HCT116 (cell line): Measurements from ENCODE around the gene DENND1C.

ENCODE experiments used
- CBX3 ChIP-seq: IDR thresholded peaks from 2 replicates; pipeline ENCODE4 v1.6.1; 2012; ENCODE audit warnings: low read depth
- CTCF ChIP-seq, 3 experiments: fragments of 200-600 bp in 1 of 3; sonication (generic) in 1 of 3; IDR thresholded peaks in 2 of 3; conservative IDR thresholded peaks in 1 of 3; 2 replicates each; pipeline ENCODE4 v1.5.1; 2012 to 2017; ENCODE audit warnings: low read depth in 2 of 3, low read length in 2 of 3, antibody characterized with exemption in 1 of 3, borderline replicate concordance in 1 of 3, control low read depth in 1 of 3, mild to moderate bottlenecking in 1 of 3, mixed read lengths in 1 of 3, mixed run types in 1 of 3, moderate library complexity in 1 of 3; ENCODE audit not compliant: insufficient read depth in 1 of 3
- ELF1 ChIP-seq: IDR thresholded peaks from 2 replicates; pipeline ENCODE4 v1.6.1; 2012; ENCODE audit warnings: low read depth, borderline replicate concordance
- EZH2 ChIP-seq: fragments of 200-600 bp; sonication (generic); IDR thresholded peaks from 2 replicates; pipeline ENCODE4 v1.6.1; 2017; ENCODE audit warnings: antibody characterized with exemption, mixed run types
- JUND ChIP-seq: IDR thresholded peaks from 2 replicates; pipeline ENCODE4 v1.6.1; 2012
- MAX ChIP-seq: IDR thresholded peaks from 2 replicates; pipeline ENCODE4 v1.6.1; 2012
- POLR2A ChIP-seq: IDR thresholded peaks from 2 replicates; pipeline ENCODE4 v1.7.0; 2011; ENCODE audit warnings: borderline replicate concordance; ENCODE audit not compliant: insufficient read depth, insufficient read length; ENCODE audit errors: extremely low read depth
- POLR2AphosphoS5 ChIP-seq: IDR thresholded peaks from 2 replicates; pipeline ENCODE4 v1.6.1; 2011; ENCODE audit warnings: mild to moderate bottlenecking, low read depth, low read length, moderate library complexity
- RAD21 ChIP-seq: IDR thresholded peaks from 2 replicates; pipeline ENCODE4 v1.6.1; 2012; ENCODE audit warnings: low read depth, mild to moderate bottlenecking
- REST ChIP-seq: IDR thresholded peaks from 2 replicates; pipeline ENCODE4 v1.6.1; 2012; ENCODE audit warnings: low read depth
- SRF ChIP-seq: IDR thresholded peaks from 2 replicates; pipeline ENCODE4 v1.6.1; 2012; ENCODE audit warnings: low read depth
- YY1 ChIP-seq: IDR thresholded peaks from 2 replicates; pipeline ENCODE4 v1.6.1; 2011; ENCODE audit warnings: low read length, low read depth, moderate library complexity, mild to moderate bottlenecking; ENCODE audit not compliant: insufficient replicate concordance; ENCODE audit errors: extremely low read depth
- ZNF274 ChIP-seq: fragments of 200-500 bp; sonication (Bioruptor generic); IDR thresholded peaks from 2 replicates; pipeline ENCODE4 v1.6.1; 2014; ENCODE audit warnings: mild to moderate bottlenecking, low read depth, low read length, inconsistent platforms

- no peak for TF ChIP-seq ELF1
- TF ChIP-seq CTCF (IDR thresholded peaks at IDR 0.05 in 2 of 3, conservative IDR thresholded peaks at IDR 0.05 in 1 of 3; ENCODE audit: borderline replicate concordance in 1 of 3, insufficient read depth in 1 of 3, low read depth in 2 of 3, low read length in 2 of 3): no peak
- TF ChIP-seq MAX: no peak
- TF ChIP-seq EZH2: no peak
- TF ChIP-seq POLR2AphosphoS5: no peak
- TF ChIP-seq YY1: no peak
- no peak for TF ChIP-seq REST
- no peak for TF ChIP-seq POLR2A
- no peak for TF ChIP-seq SRF
- no peak for TF ChIP-seq CBX3
- TF ChIP-seq JUND: no peak
- TF ChIP-seq ZNF274: no peak
- no peak for TF ChIP-seq RAD21
Observed at GRCh38 chr19:6528544-6529121, 47.0 kb upstream of the DENND1C start.
